Prostate gland (tissue), 2 donors: ENCODE measurements around the gene TRIM69. TPM values are rescaled to one million over a fixed set of nuclear protein-coding genes. Genes with fewer than 3 reads are reported as not detected.
"Not testable (repeated sequence)": the region's sequence is repeated elsewhere in the genome, so short reads cannot be mapped to it uniquely, and the experiment has no call there.

Experiments used
- DNase-seq: peaks from one replicate; pipeline ENCODE4 v3.0.0-alpha.2; 2019; ENCODE audit warnings: low spot score
- H3K27ac ChIP-seq, 2 donors: fragments of 200-600 bp; sonication (generic); 2 replicates each; pipeline ENCODE4 v1.5.1; 2017 to 2019
- H3K27me3 ChIP-seq: fragments of 200-600 bp; sonication (generic); replicated peaks from 2 replicates; pipeline ENCODE4 v1.5.1; 2019; ENCODE audit not compliant: insufficient read depth
- H3K36me3 ChIP-seq, 2 donors: fragments of 200-600 bp; sonication (generic); 1 replicate in 1 of 2; 2 replicates in 1 of 2; pipeline versions ENCODE4 v1.5.1 to v1.8.1; 2017 to 2019
- H3K4me1 ChIP-seq: fragments of 200-600 bp; sonication (generic); replicated peaks from 2 replicates; pipeline ENCODE4 v1.5.1; 2019
- H3K4me3 ChIP-seq, 2 donors: fragments of 200-600 bp; sonication (generic); 2 replicates each; pipeline ENCODE4 v1.5.1; 2017 to 2019
- H3K9me3 ChIP-seq: fragments of 200-600 bp; sonication (generic); 2 replicates; pipeline ENCODE4 v1.5.1; 2017
- CTCF ChIP-seq, 4 experiments: fragments of 200-600 bp in 2 of 4; fragments of 450-650 bp in 2 of 4; sonication (generic) in 2 of 4; IDR thresholded peaks; 1 replicate in 3 of 4; 2 replicates in 1 of 4; pipeline ENCODE4 v1.5.1; 2016 to 2019; ENCODE audit warnings: antibody characterized with exemption in 4 of 4, mild to moderate bottlenecking in 2 of 4, moderate library complexity in 2 of 4
- POLR2A ChIP-seq: fragments of 450-650 bp; IDR thresholded peaks from one replicate; pipeline ENCODE4 v1.6.1; 2016; ENCODE audit warnings: antibody characterized with exemption, mild to moderate bottlenecking
- POLR2AphosphoS5 ChIP-seq: sonication (generic); formaldehyde crosslinking; IDR thresholded peaks from one replicate; pipeline ENCODE4 v1.6.1; 2017; ENCODE audit warnings: antibody characterized with exemption
- WGBS: methylation state at CpG from one replicate; pipeline ENCODE4 v1.1.5; 2018; 5-methylcytosine and 5-hydroxymethylcytosine counted together
- intact Hi-C: fragments of 100-400 bp; cut with DNase I; formaldehyde crosslinking; loops from one replicate; pipeline ENCODE4 v1.14.2; 2022
- total RNA-seq, 2 donors: library from RNA; depleted of rRNA; stranded (reverse); fragments of >200 nt; gene quantifications; one replicate each; pipeline ENCODE4 v1.1.0, GENCODE V29; 2016

The TRIM69 gene
- total RNA-seq, 2 donors from 2014 or later: 7.6 to 12.0 TPM

GRCh38 chr15:44781128-44781810 lies 44.9 kb downstream of the TRIM69 start:
- H3K36me3 ChIP-seq: no peaks in the 10 kb centered on the region
- intact Hi-C loops: no loop called here
- no peak overlapping the region for H3K27ac ChIP-seq
- no peaks in the 10 kb centered on the region for H3K4me1 ChIP-seq
- H3K9me3 ChIP-seq: no peaks in the 10 kb centered on the region
- H3K4me3 ChIP-seq: no peak overlapping the region
- DNase-seq: no peak
- TF ChIP-seq POLR2A: no peak
- no peak for TF ChIP-seq CTCF (IDR thresholded peaks at IDR 0.05)
- TF ChIP-seq POLR2AphosphoS5: no peak
- 84% methylated on average over 7 of the region's 7 CpGs for WGBS
- no peaks in the 10 kb centered on the region for H3K27me3 ChIP-seq

- Histone ChIP-seq H3K27me3 (no peaks in the 10 kb centered on the region), H3K27ac (no peak overlapping the region), H3K9me3 (no peaks in the 10 kb centered on the region), H3K4me1 (no peaks in the 10 kb centered on the region), H3K36me3 (no peaks in the 10 kb centered on the region), H3K4me3 (no peak overlapping the region)
- no peak for DNase-seq
- TF ChIP-seq POLR2AphosphoS5: no peak
- no peak for TF ChIP-seq POLR2A
- no peak for TF ChIP-seq CTCF (IDR thresholded peaks at IDR 0.05)
- 95% methylated on average over 3 of the region's 3 CpGs for WGBS
- intact Hi-C loops: no loop called here
Measured at GRCh38 chr15:44782516-44782915, 46.2 kb downstream of the TRIM69 start.

GRCh38 chr15:44784918-44785274 lies 48.6 kb downstream of the TRIM69 start:
- H3K36me3 ChIP-seq, intact Hi-C loops, H3K4me1 ChIP-seq, DNase-seq, H3K27me3 ChIP-seq, H3K9me3 ChIP-seq: not testable (repeated sequence)
- peak overlapping the region; percentile 87 to 90 for H3K27ac ChIP-seq
- H3K4me3 ChIP-seq: peak overlapping the region; percentile 58 to 65
- 34% methylated on average over 5 of the region's 5 CpGs for WGBS

- Histone ChIP-seq H3K27ac (no peak overlapping the region), H3K9me3 (no peaks in the 10 kb centered on the region), H3K27me3 (no peaks in the 10 kb centered on the region), H3K4me3 (no peak overlapping the region), H3K4me1 (no peaks in the 10 kb centered on the region), H3K36me3 (no peaks in the 10 kb centered on the region)
- WGBS: 70% methylated on average over 8 of the region's 8 CpGs
- intact Hi-C loops: no loop called here
- no peak for DNase-seq
- no peak for TF ChIP-seq CTCF (IDR thresholded peaks at IDR 0.05)
- no peak for TF ChIP-seq POLR2A
- TF ChIP-seq POLR2AphosphoS5: no peak
Measured at GRCh38 chr15:44788748-44789147, 52.4 kb downstream of the TRIM69 start.

GRCh38 chr15:44790215-44790614 lies 53.9 kb downstream of the TRIM69 start:
- H3K4me1 ChIP-seq: no peaks in the 10 kb centered on the region
- no peaks in the 10 kb centered on the region for H3K36me3 ChIP-seq
- H3K27me3 ChIP-seq: no peaks in the 10 kb centered on the region
- intact Hi-C loops: no loop called here
- no peaks in the 10 kb centered on the region for H3K9me3 ChIP-seq
- TF ChIP-seq POLR2A (no peak), POLR2AphosphoS5 (no peak), CTCF (IDR thresholded peaks at IDR 0.05) (no peak)
- no peak for DNase-seq
- no peak overlapping the region for H3K27ac ChIP-seq
- WGBS: 64% methylated on average over 2 of the region's 2 CpGs
- no peak overlapping the region for H3K4me3 ChIP-seq
